Dermis blood vessel endothelial cell (primary cell): ENCODE data around the gene CTSA. TPM values are rescaled to one million over a fixed set of nuclear protein-coding genes. Genes with fewer than 3 reads are reported as not detected.

Experiments used
- DNase-seq: peaks from one replicate; pipeline ENCODE4 v3.0.0; 2010
- total RNA-seq: library from RNA; depleted of rRNA; stranded (reverse); fragments of >200 nt; gene quantifications from 2 replicates; pipeline ENCODE4 v1.2.3, GENCODE V29; 2014

The CTSA gene
- total RNA-seq, 1 donor from 2014 or later, result 47.8 TPM

DNA sequence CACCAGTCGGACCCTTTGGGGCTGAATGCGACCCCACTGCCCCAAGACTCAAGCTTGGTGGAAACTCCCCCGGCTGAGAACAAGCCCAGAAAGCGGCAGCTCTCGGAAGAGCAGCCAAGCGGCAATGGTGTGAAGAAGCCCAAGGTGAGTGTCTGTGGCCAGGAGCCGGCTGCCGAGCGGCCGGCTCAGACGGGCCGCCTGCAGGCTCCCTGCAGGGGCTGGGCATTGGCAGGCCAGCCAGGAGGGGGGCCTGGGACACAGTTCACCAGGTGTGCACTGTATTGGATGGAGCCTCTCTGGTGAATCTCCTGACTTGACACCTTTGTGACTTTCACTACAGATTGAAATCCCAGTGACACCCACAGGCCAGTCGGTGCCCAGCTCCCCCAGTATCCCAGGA, 49.3 kb downstream of the CTSA start:
- no peak for DNase-seq

DNA sequence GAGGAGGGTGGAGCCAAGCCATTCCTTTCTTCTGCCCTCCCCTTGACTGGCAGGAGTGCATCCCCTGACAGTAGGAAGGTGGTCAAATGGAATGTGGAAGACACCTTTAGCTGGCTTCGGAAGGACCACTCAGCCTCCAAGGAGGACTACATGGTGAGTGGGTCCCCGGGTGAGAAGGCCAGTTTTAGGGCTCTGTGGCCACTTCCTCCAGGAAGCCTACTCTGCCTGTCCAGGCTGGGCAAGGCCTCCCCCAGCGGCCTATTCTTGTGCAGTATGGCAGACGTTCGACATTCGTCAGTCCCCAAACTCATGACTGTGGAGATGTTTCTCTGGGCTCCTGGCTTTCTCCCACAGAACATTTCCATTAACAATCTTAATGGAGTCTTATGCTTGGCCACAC, 52.5 kb downstream of the CTSA start:
- no peak for DNase-seq

- DNase-seq, result no peak
These were observed 53.2 kb downstream of the CTSA start for GRCh38 chr20:45944151-45944964.

DNA sequence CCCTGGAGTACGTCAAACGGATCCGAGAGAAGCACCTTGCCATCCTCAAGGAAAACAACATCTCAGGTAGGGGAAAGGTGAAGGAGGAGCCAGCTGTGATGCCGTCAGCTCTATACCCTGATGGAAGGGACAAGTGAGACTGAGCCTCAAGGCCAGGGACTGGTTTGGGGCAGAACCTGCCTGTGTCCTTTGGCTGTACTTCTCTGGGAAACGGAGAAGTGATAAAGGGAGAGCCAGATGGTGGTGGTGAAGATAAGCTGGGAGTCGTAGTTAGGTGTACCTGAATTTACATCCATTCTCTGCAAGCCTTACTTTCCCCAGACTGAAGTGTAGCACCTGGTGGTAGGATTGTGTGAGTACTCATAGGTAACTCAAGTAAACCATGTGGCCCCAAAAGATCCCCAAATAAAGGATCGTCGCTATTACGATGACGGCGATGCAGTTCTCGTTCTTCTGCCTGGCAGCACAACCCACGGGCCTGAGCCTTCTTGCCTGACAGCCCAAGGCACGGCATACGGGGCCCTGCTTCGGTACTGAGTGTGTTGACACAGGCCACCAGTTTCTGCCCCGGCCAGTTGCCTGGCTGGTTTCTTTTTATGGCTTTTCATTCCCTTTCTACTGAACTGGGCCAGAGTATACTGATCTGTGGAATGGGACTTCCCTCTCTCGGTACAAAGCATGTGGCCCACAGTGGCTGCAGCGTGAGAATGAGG, 54.0 kb downstream of the CTSA start:
- DNase-seq, result no peak

DNA sequence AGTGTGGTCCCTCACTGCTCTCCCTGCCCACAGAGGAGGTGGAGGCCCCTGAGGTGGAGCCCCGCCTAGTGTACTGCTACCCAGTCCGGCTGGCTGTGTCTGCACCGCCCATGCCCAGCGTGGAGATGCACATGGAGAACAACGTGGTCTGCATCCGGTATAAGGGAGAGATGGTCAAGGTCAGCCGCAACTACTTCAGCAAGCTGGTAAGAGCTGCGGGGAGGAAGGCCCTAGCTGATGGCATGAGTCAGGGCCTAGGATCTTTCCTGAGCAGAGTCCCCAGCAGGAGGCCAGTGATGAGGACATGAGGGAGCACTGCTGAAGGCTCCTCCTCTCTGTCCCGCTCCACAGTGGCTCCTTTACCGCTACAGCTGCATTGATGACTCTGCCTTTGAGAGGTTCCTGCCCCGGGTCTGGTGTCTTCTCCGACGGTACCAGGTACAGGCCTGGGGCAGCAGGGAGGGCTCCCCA, 54.6 kb downstream of the CTSA start:
- DNase-seq, result no peak

- no peak for DNase-seq
These were observed 55.2 kb downstream of the CTSA start for GRCh38 chr20:45946149-45946970.

- no peak for DNase-seq
These were observed 56.2 kb downstream of the CTSA start for GRCh38 chr20:45947110-45947866.

DNA sequence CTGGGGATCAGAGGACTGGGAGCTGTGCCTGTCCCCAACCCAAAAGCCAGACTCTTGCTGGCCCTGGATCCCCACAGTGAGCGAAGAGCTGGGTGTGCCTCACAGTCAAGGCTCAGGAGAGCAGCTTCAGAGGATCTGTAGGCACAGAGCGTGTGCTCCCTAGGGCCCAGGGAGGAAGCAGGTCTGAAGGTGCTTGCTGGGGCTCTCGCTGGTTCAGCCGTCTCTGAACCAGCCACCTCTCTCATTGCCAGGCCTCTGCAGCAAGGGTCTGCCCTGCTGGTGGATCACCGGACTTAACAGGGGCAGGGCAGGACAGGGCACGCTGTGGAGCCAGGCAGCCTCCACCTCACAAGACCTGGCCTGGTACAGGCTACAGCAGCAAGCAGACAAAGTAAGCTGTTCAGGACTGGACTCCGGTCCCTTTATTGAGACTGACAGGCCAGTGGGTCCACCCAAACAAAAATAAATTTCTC, 57.2 kb downstream of the CTSA start:
- DNase-seq, result no peak

Other genes with a start within 250 kb of the CTSA start
- gene WFDC11, start 221.1 kb upstream of the CTSA start, total RNA-seq, result not detected in 2 replicates
- gene WFDC13, start 189.3 kb upstream of the CTSA start, total RNA-seq, result not detected in 2 replicates
- not detected in 2 replicates for gene WFDC10B, start 186.3 kb upstream of the CTSA start, total RNA-seq
- not detected in 2 replicates for gene SPINT4, start 169.0 kb upstream of the CTSA start, total RNA-seq
- not detected in 2 replicates for gene WFDC3, start 99.5 kb upstream of the CTSA start, total RNA-seq
- 9.2 and 13.8 TPM in 2 replicates for gene DNTTIP1, start 99.4 kb upstream of the CTSA start, total RNA-seq
- 9.9 and 30.2 TPM in 2 replicates for gene UBE2C, start 78.7 kb upstream of the CTSA start, total RNA-seq
- not detected in 2 replicates for gene TNNC2, start 64.0 kb upstream of the CTSA start, total RNA-seq
- gene SNX21, start 57.5 kb upstream of the CTSA start, total RNA-seq, result 22.6 and 35.7 TPM in 2 replicates
- 28.7 and 42.5 TPM in 2 replicates for gene ACOT8, start 33.9 kb upstream of the CTSA start, total RNA-seq
- 8.7 and 11.9 TPM in 2 replicates for gene ZSWIM3, start 33.7 kb upstream of the CTSA start, total RNA-seq
- 4.1 and 5.4 TPM in 2 replicates for gene ZSWIM1, start 10.1 kb upstream of the CTSA start, total RNA-seq
- gene SPATA25, start 3.7 kb upstream of the CTSA start, total RNA-seq, result 1.0 and 1.2 TPM in 2 replicates
- gene NEURL2, start 127 bp upstream of the CTSA start, total RNA-seq, result 3.2 and 4.4 TPM in 2 replicates
- 2.4 and 5.4 TPM in 2 replicates for gene PLTP, start 20.8 kb downstream of the CTSA start, total RNA-seq
- gene PCIF1, start 43.3 kb downstream of the CTSA start, total RNA-seq, result 13.3 and 16.2 TPM in 2 replicates
- gene ZNF335, start 80.9 kb downstream of the CTSA start, total RNA-seq, result 14.8 and 17.4 TPM in 2 replicates
- gene MMP9, start 117.6 kb downstream of the CTSA start, total RNA-seq, result not detected in 2 replicates
- gene SLC12A5, start 137.9 kb downstream of the CTSA start, total RNA-seq, result 0.17 and 0.47 TPM in 2 replicates
- gene NCOA5, start 198.6 kb downstream of the CTSA start, total RNA-seq, result 16.7 and 18.6 TPM in 2 replicates
- 19.4 and 21.3 TPM in 2 replicates for gene CD40, start 227.0 kb downstream of the CTSA start, total RNA-seq